ENCODE results near the gene DLG2. TPM values are rescaled to one million over a fixed set of nuclear protein-coding genes. Genes with fewer than 3 reads are reported as not detected.

DLG2 gene
- total RNA-seq, 3 donors from 2014 or later (not counting 1 experiment from before 2014, with no cell fraction given): 1.7 to 2.9 (median 2.2) TPM

- H3K4me1 Mint-ChIP-seq: no peaks in the 10 kb centered on the region
- H3K27me3 Mint-ChIP-seq (ENCODE audit: low read depth in 2 of 2): no peaks in the 10 kb centered on the region
- Histone ChIP-seq H3K4me1 (ENCODE audit: control insufficient read depth, insufficient read depth, low read length) (no peaks in the 10 kb centered on the region), H3K27me3 (ENCODE audit: control insufficient read depth, insufficient read depth, low read length) (no peaks in the 10 kb centered on the region), H3K9me3 (ENCODE audit: control insufficient read depth, insufficient read depth, low read length) (peaks cover 12% of the 10 kb centered on the region), H3K27ac (ENCODE audit: low read length) (no peak overlapping the region), H3K36me3 (ENCODE audit: control insufficient read depth, insufficient read depth, low read length) (no peaks in the 10 kb centered on the region), H3K4me3 (ENCODE audit: low read length) (no peak overlapping the region)
- no peak for TF ChIP-seq CTCF (IDR thresholded peaks at IDR 0.05)
- no peak overlapping the region for H3K4me3 Mint-ChIP-seq
- intact Hi-C loops (cut with micrococcal nuclease): no loop called here
- DNase-seq (no peak), ATAC-seq (no peak)
- peaks cover 13% of the 10 kb centered on the region for H3K36me3 Mint-ChIP-seq
- H3K27ac Mint-ChIP-seq: no peak overlapping the region
- H3K9me3 Mint-ChIP-seq: peaks cover 21 to 42% of the 10 kb centered on the region in 2 donors
- WGBS (ENCODE audit: insufficient coverage): 78% methylated on average over 3 of the region's 3 CpGs
Measured at GRCh38 chr11:85431319-85431718, 195.8 kb downstream of the DLG2 start.

- no peak for TF ChIP-seq CTCF (IDR thresholded peaks at IDR 0.05)
- no peak for DNase-seq
- Histone ChIP-seq H3K9me3 (ENCODE audit: control insufficient read depth, insufficient read depth, low read length) (peaks cover 36% of the 10 kb centered on the region), H3K4me3 (ENCODE audit: low read length) (no peak overlapping the region), H3K27me3 (ENCODE audit: control insufficient read depth, insufficient read depth, low read length) (no peaks in the 10 kb centered on the region), H3K27ac (ENCODE audit: low read length) (no peak overlapping the region), H3K36me3 (ENCODE audit: control insufficient read depth, insufficient read depth, low read length) (no peaks in the 10 kb centered on the region), H3K4me1 (ENCODE audit: control insufficient read depth, insufficient read depth, low read length) (no peaks in the 10 kb centered on the region)
- ATAC-seq: no peak
- Mint-ChIP-seq H3K36me3 (peaks cover 22% of the 10 kb centered on the region), H3K27me3 (ENCODE audit: low read depth in 2 of 2) (no peaks in the 10 kb centered on the region), H3K9me3 (peaks cover 18 to 37% of the 10 kb centered on the region in 2 donors), H3K4me1 (no peaks in the 10 kb centered on the region), H3K27ac (no peak overlapping the region), H3K4me3 (no peak overlapping the region)
- 78% methylated on average over 3 of the region's 3 CpGs for WGBS (ENCODE audit: insufficient coverage)
- intact Hi-C loops (cut with micrococcal nuclease): no loop called here
Measured at GRCh38 chr11:85423794-85424193, 203.3 kb downstream of the DLG2 start.

GRCh38 chr11:85423316-85423715 lies 203.8 kb downstream of the DLG2 start:
- 88% methylated on average over 1 of the region's 1 CpG for WGBS (ENCODE audit: insufficient coverage)
- Mint-ChIP-seq H3K4me3 (no peak overlapping the region), H3K27me3 (ENCODE audit: low read depth in 2 of 2) (no peaks in the 10 kb centered on the region), H3K9me3 (peaks cover 21 to 37% of the 10 kb centered on the region in 2 donors), H3K36me3 (peaks cover 26% of the 10 kb centered on the region), H3K27ac (no peak overlapping the region), H3K4me1 (no peaks in the 10 kb centered on the region)
- no peak for TF ChIP-seq CTCF (IDR thresholded peaks at IDR 0.05)
- no peak for ATAC-seq
- Histone ChIP-seq H3K27me3 (ENCODE audit: control insufficient read depth, insufficient read depth, low read length) (no peaks in the 10 kb centered on the region), H3K27ac (ENCODE audit: low read length) (no peak overlapping the region), H3K36me3 (ENCODE audit: control insufficient read depth, insufficient read depth, low read length) (no peaks in the 10 kb centered on the region), H3K4me1 (ENCODE audit: control insufficient read depth, insufficient read depth, low read length) (no peaks in the 10 kb centered on the region), H3K4me3 (ENCODE audit: low read length) (no peak overlapping the region), H3K9me3 (ENCODE audit: control insufficient read depth, insufficient read depth, low read length) (peaks cover 36% of the 10 kb centered on the region)
- no peak for DNase-seq
- intact Hi-C loops (cut with micrococcal nuclease): no loop called here

DNA sequence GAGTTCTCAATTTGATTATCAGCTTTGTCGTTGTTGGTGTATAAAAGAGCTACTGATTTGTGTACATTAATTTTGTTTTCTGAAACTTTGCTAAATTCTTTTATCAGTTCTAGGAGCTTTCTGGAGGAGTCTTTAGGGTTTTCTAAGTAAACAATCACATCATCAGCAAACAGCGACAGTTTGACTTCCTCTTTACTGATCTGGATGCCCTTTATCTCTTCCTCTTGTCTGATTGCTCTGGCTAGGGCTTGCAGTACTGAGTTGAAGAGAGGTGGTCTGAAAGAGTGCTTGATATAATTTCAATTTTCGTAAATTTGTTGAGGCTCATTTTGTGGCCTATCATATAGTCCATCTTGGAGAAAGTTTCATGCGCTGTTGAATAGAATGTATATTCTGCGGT lies 213.0 kb downstream of the DLG2 start:
- Histone ChIP-seq H3K4me3 (ENCODE audit: low read length) (no peak overlapping the region), H3K36me3 (ENCODE audit: control insufficient read depth, insufficient read depth, low read length) (no peaks in the 10 kb centered on the region), H3K9me3 (ENCODE audit: control insufficient read depth, insufficient read depth, low read length) (no peaks in the 10 kb centered on the region), H3K27ac (ENCODE audit: low read length) (no peak overlapping the region), H3K27me3 (ENCODE audit: control insufficient read depth, insufficient read depth, low read length) (no peaks in the 10 kb centered on the region), H3K4me1 (ENCODE audit: control insufficient read depth, insufficient read depth, low read length) (no peaks in the 10 kb centered on the region)
- H3K4me1 Mint-ChIP-seq: no peaks in the 10 kb centered on the region
- 77% methylated on average over 3 of the region's 5 CpGs for WGBS (ENCODE audit: insufficient coverage)
- no peak overlapping the region for H3K4me3 Mint-ChIP-seq
- DNase-seq (no peak), ATAC-seq (no peak)
- H3K27me3 Mint-ChIP-seq (ENCODE audit: low read depth in 2 of 2): no peaks in the 10 kb centered on the region
- intact Hi-C loops (cut with micrococcal nuclease): no loop called here
- peaks cover 30 to 36% of the 10 kb centered on the region in 2 donors for H3K9me3 Mint-ChIP-seq
- peaks cover 23% of the 10 kb centered on the region for H3K36me3 Mint-ChIP-seq
- no peak for TF ChIP-seq CTCF (IDR thresholded peaks at IDR 0.05)
- no peak overlapping the region for H3K27ac Mint-ChIP-seq
